DND-41 (cell line): Measurements from ENCODE around the gene IGSF6.
A peak's percentile ranks its signal among the peaks of the same experiment; 100 is the strongest.

Experiments used
- ATAC-seq: fragments of 200-7000 bp; cut with Tn5 transposase; 3 replicates; pipeline ENCODE4 v1.9.1; 2021; ENCODE audit warnings: low read depth; ENCODE audit not compliant: insufficient read depth
- DNase-seq: peaks from one replicate; pipeline ENCODE4 v3.0.0-alpha.2; 2020
- H2AFZ ChIP-seq: 2 replicates; pipeline ENCODE4 v1.6.0; 2012; ENCODE audit warnings: low read depth, low read length
- H3K27ac ChIP-seq: 2 replicates; pipeline ENCODE4 v1.5.1; 2012; ENCODE audit warnings: low read length, inconsistent platforms
- H3K27me3 ChIP-seq: fragments of 200-600 bp; sonication (generic); 2 replicates; pipeline ENCODE4 v1.6.0; 2012; ENCODE audit warnings: low read length, mild to moderate bottlenecking, inconsistent platforms; ENCODE audit not compliant: insufficient read depth, poor library complexity
- H3K36me3 ChIP-seq: 2 replicates; pipeline ENCODE4 v1.5.1; 2012; ENCODE audit warnings: low read length, inconsistent platforms; ENCODE audit not compliant: insufficient read depth
- H3K4me1 ChIP-seq: 2 replicates; pipeline ENCODE4 v1.5.1; 2012; ENCODE audit warnings: mild to moderate bottlenecking, low read length; ENCODE audit not compliant: insufficient read depth
- H3K4me2 ChIP-seq: 2 replicates; pipeline ENCODE4 v1.6.0; 2012; ENCODE audit warnings: mild to moderate bottlenecking, moderate library complexity, low read length, inconsistent platforms; ENCODE audit not compliant: insufficient read depth
- H3K4me3 ChIP-seq, 2 experiments: fragments of 200-600 bp in 1 of 2; shearing (Covaris generic) in 1 of 2; 2 replicates each; pipeline ENCODE4 v1.5.1; 2012 to 2016; ENCODE audit warnings: inconsistent platforms in 2 of 2, low read length in 2 of 2, mild to moderate bottlenecking in 2 of 2, low read depth in 1 of 2, moderate library complexity in 1 of 2
- H3K79me2 ChIP-seq: 2 replicates; pipeline ENCODE4 v1.6.0; 2012; ENCODE audit warnings: low read length, inconsistent platforms; ENCODE audit not compliant: insufficient read depth
- H3K9ac ChIP-seq: 2 replicates; pipeline ENCODE4 v1.6.0; 2012; ENCODE audit warnings: low read depth, mild to moderate bottlenecking, inconsistent platforms, low read length, moderate library complexity
- H3K9me3 ChIP-seq: 2 replicates; pipeline ENCODE4 v1.5.1; 2012; ENCODE audit warnings: low read length, moderate library complexity, mild to moderate bottlenecking, inconsistent platforms; ENCODE audit not compliant: insufficient read depth, severe bottlenecking
- H4K20me1 ChIP-seq: 2 replicates; pipeline ENCODE4 v1.6.0; 2012; ENCODE audit warnings: low read length; ENCODE audit not compliant: insufficient read depth
- EZH2 ChIP-seq: IDR thresholded peaks from 3 replicates; pipeline ENCODE4 v1.6.1; 2012; ENCODE audit warnings: borderline replicate concordance, low read depth, mild to moderate bottlenecking, moderate library complexity, low read length, inconsistent platforms; ENCODE audit not compliant: severe bottlenecking
- TF ChIP-seq, protein P1 (sequence below): IDR thresholded peaks from 2 replicates; pipeline ENCODE4 v1.5.1; 2012; ENCODE audit warnings: borderline replicate concordance, low read length, moderate library complexity, mild to moderate bottlenecking; ENCODE audit not compliant: poor library complexity, severe bottlenecking; ENCODE audit errors: extremely low read depth

The IGSF6 gene

DNA sequence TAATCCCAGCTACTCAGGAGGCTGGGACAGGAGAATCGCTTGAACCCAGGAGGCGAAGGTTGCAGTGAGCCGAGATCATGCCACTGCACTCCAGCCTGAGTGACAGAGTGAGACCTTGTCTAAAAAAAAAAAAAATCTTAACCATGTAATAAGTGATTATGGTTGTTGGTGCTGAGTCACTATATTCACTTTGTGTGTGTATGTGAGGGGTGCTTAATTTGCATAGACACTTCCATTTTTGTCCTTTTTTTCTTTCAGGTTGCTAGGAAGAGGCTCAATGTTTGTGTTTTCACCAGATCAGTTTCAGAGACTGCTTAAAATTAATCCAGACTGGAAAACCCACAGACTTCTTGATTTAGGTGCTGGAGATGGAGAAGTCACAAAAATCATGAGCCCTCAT lies 34.8 kb downstream of the IGSF6 start:
- H3K9me3 ChIP-seq: no peaks in the 10 kb centered on the region
- H3K4me2 ChIP-seq: no peak overlapping the region
- H3K4me1 ChIP-seq: no peaks in the 10 kb centered on the region
- no peak for DNase-seq
- H2AFZ ChIP-seq: no peak overlapping the region
- H3K27ac ChIP-seq: no peak overlapping the region
- no peak overlapping the region for H3K9ac ChIP-seq
- H3K79me2 ChIP-seq: peaks cover 54% of the 10 kb centered on the region
- ATAC-seq: no peak
- no peaks in the 10 kb centered on the region for H3K27me3 ChIP-seq
- TF ChIP-seq EZH2: no peak
- TF ChIP-seq, protein P1, sequence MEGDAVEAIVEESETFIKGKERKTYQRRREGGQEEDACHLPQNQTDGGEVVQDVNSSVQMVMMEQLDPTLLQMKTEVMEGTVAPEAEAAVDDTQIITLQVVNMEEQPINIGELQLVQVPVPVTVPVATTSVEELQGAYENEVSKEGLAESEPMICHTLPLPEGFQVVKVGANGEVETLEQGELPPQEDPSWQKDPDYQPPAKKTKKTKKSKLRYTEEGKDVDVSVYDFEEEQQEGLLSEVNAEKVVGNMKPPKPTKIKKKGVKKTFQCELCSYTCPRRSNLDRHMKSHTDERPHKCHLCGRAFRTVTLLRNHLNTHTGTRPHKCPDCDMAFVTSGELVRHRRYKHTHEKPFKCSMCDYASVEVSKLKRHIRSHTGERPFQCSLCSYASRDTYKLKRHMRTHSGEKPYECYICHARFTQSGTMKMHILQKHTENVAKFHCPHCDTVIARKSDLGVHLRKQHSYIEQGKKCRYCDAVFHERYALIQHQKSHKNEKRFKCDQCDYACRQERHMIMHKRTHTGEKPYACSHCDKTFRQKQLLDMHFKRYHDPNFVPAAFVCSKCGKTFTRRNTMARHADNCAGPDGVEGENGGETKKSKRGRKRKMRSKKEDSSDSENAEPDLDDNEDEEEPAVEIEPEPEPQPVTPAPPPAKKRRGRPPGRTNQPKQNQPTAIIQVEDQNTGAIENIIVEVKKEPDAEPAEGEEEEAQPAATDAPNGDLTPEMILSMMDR: no peak
- peaks cover 55% of the 10 kb centered on the region for H3K36me3 ChIP-seq
- no peak overlapping the region for H3K4me3 ChIP-seq
- H4K20me1 ChIP-seq: peaks cover 18% of the 10 kb centered on the region

DNA sequence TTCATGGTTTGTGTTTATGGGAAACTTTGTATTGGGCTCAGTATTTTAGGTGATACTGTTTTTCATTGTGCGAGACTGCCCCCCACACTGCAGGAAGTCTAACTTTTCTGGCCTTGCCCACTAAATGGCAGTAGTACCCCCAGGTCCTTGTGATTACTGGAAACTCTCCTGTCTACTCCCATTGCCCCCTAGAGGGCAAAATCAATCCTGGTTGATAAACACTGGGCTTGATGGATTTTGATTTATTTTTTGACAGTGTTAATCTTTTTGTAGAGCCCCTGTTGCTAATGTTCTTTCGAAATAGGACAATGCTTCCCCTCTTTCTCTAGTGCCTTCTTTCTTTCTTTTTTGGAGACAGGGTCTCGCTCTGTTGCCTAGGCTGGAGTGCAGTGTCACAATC lies 37.5 kb downstream of the IGSF6 start:
- no peak for DNase-seq
- no peak overlapping the region for H3K9ac ChIP-seq
- no peak for TF ChIP-seq EZH2
- TF ChIP-seq, protein P1: peak; percentile 36
- H3K9me3 ChIP-seq: no peaks in the 10 kb centered on the region
- peaks cover 70% of the 10 kb centered on the region for H3K79me2 ChIP-seq
- H3K4me1 ChIP-seq: no peaks in the 10 kb centered on the region
- no peaks in the 10 kb centered on the region for H3K27me3 ChIP-seq
- no peak overlapping the region for H3K4me3 ChIP-seq
- H2AFZ ChIP-seq: no peak overlapping the region
- no peak overlapping the region for H3K4me2 ChIP-seq
- peaks cover 36% of the 10 kb centered on the region for H4K20me1 ChIP-seq
- no peak overlapping the region for H3K27ac ChIP-seq
- H3K36me3 ChIP-seq: peaks cover 41% of the 10 kb centered on the region; the same call in 1 of the 2 replicates
- no peak for ATAC-seq

DNA sequence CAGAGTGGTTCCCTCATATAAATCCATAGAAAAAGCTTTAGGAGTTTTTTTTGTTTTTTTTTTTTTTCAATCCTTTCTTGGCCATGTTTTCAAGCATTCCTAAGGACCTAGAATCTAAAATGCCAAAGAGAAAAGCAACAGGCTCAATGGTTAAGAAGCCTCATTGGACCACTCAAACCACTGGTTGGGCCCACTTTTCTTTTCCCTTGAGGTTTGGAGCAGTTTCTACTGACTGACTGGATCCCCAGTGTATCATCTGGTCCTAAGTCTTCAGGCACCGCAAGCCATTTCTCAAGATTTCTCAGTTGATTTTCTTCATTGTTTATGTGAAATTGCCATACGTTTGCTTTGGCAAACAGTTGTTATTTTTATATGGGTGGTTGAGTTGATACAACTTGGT lies 38.6 kb downstream of the IGSF6 start:
- peaks cover 81% of the 10 kb centered on the region for H3K79me2 ChIP-seq
- no peak overlapping the region for H3K4me3 ChIP-seq
- H3K27ac ChIP-seq: no peak overlapping the region
- TF ChIP-seq, protein P1: no peak
- no peak for TF ChIP-seq EZH2
- peaks cover 9% of the 10 kb centered on the region for H3K4me1 ChIP-seq
- no peak overlapping the region for H3K9ac ChIP-seq
- H3K9me3 ChIP-seq: no peaks in the 10 kb centered on the region
- H2AFZ ChIP-seq: no peak overlapping the region
- DNase-seq (no peak), ATAC-seq (no peak)
- H3K36me3 ChIP-seq: peaks cover 35% of the 10 kb centered on the region; the same call in 1 of the 2 replicates
- no peak overlapping the region for H3K4me2 ChIP-seq
- no peaks in the 10 kb centered on the region for H3K27me3 ChIP-seq
- H4K20me1 ChIP-seq: peaks cover 47% of the 10 kb centered on the region

DNA sequence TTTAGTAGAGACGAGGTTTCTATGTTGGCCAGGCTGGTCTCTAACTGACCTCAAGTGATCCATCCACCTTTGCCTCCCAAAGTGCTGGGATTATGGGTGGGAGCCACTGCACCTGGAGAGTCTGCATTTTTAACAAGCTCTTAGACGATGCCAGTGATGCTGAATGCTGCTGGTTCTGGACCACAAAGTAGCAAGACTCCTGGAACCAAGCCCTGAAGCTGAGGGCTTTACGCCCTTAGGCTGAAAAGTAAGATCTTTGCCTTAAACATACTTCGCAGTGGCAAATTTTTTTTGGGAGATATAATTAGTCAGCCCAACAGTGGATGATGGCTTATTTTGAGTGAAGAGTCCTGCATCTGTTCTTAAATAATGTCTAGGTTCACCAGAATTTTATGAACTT lies 39.0 kb downstream of the IGSF6 start:
- Histone ChIP-seq H3K79me2 (peaks cover 86% of the 10 kb centered on the region), H3K4me1 (peaks cover 13% of the 10 kb centered on the region)

More for the DNA sequence above, 39.0 kb downstream of the IGSF6 start:
- DNase-seq (no peak), ATAC-seq (no peak)
- Histone ChIP-seq H3K36me3 (peaks cover 33% of the 10 kb centered on the region; the same call in 1 of the 2 replicates), H3K9me3 (no peaks in the 10 kb centered on the region), H3K4me3 (no peak overlapping the region), H3K4me2 (no peak overlapping the region), H3K27me3 (no peaks in the 10 kb centered on the region), H4K20me1 (peaks cover 52% of the 10 kb centered on the region), H3K9ac (no peak overlapping the region), H2AFZ (no peak overlapping the region), H3K27ac (no peak overlapping the region)
- TF ChIP-seq, protein P1: no peak
- TF ChIP-seq EZH2: no peak
